LNCaP clone FGC (cell line): Measurements from ENCODE around the gene PSMB1.

Experiments
- DNase-seq: peaks from one replicate; pipeline ENCODE4 v3.0.0-alpha.2; 2011; ENCODE audit warnings: low read depth
- H3K4me3 ChIP-seq: 2 replicates; pipeline ENCODE4 v1.5.1; 2011; ENCODE audit warnings: mild to moderate bottlenecking, low read depth, low read length, control low read depth
- TF ChIP-seq, protein P1 (sequence below): IDR thresholded peaks from 2 replicates; pipeline ENCODE4 v1.5.1; 2012; ENCODE audit warnings: mild to moderate bottlenecking; ENCODE audit not compliant: control insufficient read depth, insufficient read depth; ENCODE audit errors: extremely low read depth

Gene PSMB1

DNA sequence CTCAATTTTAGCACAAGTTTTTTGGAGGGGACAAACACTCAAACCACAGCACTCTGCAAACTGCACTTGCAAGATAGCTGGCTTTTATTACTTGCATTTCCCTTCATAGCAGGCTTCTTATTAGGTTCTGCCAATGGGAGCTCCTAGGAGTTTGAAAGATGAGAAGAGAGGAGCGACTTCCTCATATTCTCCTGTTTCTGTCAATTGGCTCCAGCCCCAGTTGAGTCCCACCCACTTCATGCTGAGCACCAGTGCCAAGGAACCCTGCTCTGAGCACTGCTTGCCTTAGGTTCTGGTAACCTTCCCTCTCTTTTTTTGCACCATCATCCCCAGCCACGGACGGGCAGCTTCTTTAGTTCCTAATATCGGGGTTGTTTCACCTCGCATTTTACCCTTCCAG is 67.9 kb downstream of the PSMB1 start:
- TF ChIP-seq, protein P1, sequence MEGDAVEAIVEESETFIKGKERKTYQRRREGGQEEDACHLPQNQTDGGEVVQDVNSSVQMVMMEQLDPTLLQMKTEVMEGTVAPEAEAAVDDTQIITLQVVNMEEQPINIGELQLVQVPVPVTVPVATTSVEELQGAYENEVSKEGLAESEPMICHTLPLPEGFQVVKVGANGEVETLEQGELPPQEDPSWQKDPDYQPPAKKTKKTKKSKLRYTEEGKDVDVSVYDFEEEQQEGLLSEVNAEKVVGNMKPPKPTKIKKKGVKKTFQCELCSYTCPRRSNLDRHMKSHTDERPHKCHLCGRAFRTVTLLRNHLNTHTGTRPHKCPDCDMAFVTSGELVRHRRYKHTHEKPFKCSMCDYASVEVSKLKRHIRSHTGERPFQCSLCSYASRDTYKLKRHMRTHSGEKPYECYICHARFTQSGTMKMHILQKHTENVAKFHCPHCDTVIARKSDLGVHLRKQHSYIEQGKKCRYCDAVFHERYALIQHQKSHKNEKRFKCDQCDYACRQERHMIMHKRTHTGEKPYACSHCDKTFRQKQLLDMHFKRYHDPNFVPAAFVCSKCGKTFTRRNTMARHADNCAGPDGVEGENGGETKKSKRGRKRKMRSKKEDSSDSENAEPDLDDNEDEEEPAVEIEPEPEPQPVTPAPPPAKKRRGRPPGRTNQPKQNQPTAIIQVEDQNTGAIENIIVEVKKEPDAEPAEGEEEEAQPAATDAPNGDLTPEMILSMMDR, result no peak
- H3K4me3 ChIP-seq, result no peak overlapping the region
- no peak for DNase-seq
